SK-N-SH (cell line): ENCODE results near the gene GNB5. TPM values are rescaled to one million over a fixed set of nuclear protein-coding genes. Genes with fewer than 3 reads are reported as not detected.

Experiments used
- CTCF ChIA-PET: fragments of 300-600, 350-600 bp; formaldehyde crosslinking; extraction: SDS; loops from one replicate; lab custom pipeline; 2021; lab: Yijun Ruan, JAX
- POLR2A ChIA-PET: fragments of 350-600 bp; sonication (Branson Sonifier 250); formaldehyde crosslinking; extraction: SDS; loops from one replicate; lab custom pipeline; 2020; ENCODE audit warnings: antibody characterized with exemption, inconsistent platforms; lab: Yijun Ruan, JAX
- DNase-seq: peaks from one replicate; pipeline ENCODE4 v3.0.0; 2012
- H2AFZ ChIP-seq: fragments of 200-600 bp; sonication (generic); 2 replicates; pipeline ENCODE4 v1.8.1; 2016; ENCODE audit warnings: antibody characterized with exemption, mild to moderate bottlenecking, low read depth
- H3F3A ChIP-seq: fragments of 200-600 bp; sonication (generic); replicated peaks from 2 replicates; pipeline ENCODE3; 2016; ENCODE audit warnings: antibody characterized with exemption, mild to moderate bottlenecking; ENCODE audit not compliant: insufficient read depth
- H3K27ac ChIP-seq, 2 experiments: fragments of 200-500 bp in 1 of 2; fragments of 200-600 bp in 1 of 2; sonication (Bioruptor generic) in 1 of 2; sonication (generic), shearing (Covaris generic) in 1 of 2; 2 replicates each; pipeline versions ENCODE4 v1.5.1 to v1.6.1; 2014 to 2016; ENCODE audit warnings: low read depth in 2 of 2, inconsistent platforms in 1 of 2, low read length in 1 of 2, mild to moderate bottlenecking in 1 of 2, mixed read lengths in 1 of 2
- H3K27me3 ChIP-seq: fragments of 200-600 bp; sonication (generic), shearing (Covaris generic); 2 replicates; pipeline ENCODE4 v1.6.1; 2016; ENCODE audit warnings: mixed run types; ENCODE audit not compliant: insufficient read depth
- H3K36me3 ChIP-seq, 2 experiments: fragments of 200-500 bp in 1 of 2; fragments of 200-600 bp in 1 of 2; sonication (Bioruptor generic) in 1 of 2; sonication (generic) in 1 of 2; replicated peaks in 1 of 2; 2 replicates each; pipeline versions ENCODE3 to v1.5.1; 2014 to 2016; ENCODE audit warnings: low read length in 1 of 2, mild to moderate bottlenecking in 1 of 2; ENCODE audit not compliant: insufficient read depth in 2 of 2, control insufficient read depth in 1 of 2
- H3K4me1 ChIP-seq, 2 experiments: fragments of 200-500 bp in 1 of 2; fragments of 200-600 bp in 1 of 2; sonication (Bioruptor generic) in 1 of 2; sonication (generic), shearing (Covaris generic) in 1 of 2; 2 replicates each; pipeline versions ENCODE4 v1.5.1 to v1.6.1; 2014 to 2016; ENCODE audit warnings: low read depth in 1 of 2, low read length in 1 of 2, mixed run types in 1 of 2; ENCODE audit not compliant: insufficient read depth in 2 of 2, control insufficient read depth in 1 of 2
- H3K4me2 ChIP-seq: fragments of 200-600 bp; sonication (generic), shearing (Covaris generic); 2 replicates; pipeline ENCODE4 v1.6.1; 2017; ENCODE audit warnings: mixed run types
- H3K4me3 ChIP-seq, 2 experiments: fragments of 200-500 bp in 1 of 2; fragments of 200-600 bp in 1 of 2; sonication (Bioruptor generic) in 1 of 2; sonication (generic), shearing (Covaris generic) in 1 of 2; 2 replicates each; pipeline versions ENCODE4 v1.5.1 to v1.8.1; 2014 to 2016; ENCODE audit warnings: low read depth in 2 of 2, inconsistent platforms in 1 of 2, low read length in 1 of 2, mild to moderate bottlenecking in 1 of 2, mixed read lengths in 1 of 2, moderate library complexity in 1 of 2
- H3K79me2 ChIP-seq: fragments of 200-600 bp; sonication (generic); 2 replicates; pipeline ENCODE4 v1.8.1; 2017; ENCODE audit warnings: mild to moderate bottlenecking; ENCODE audit not compliant: insufficient read depth
- H3K9ac ChIP-seq: fragments of 200-600 bp; sonication (generic); 2 replicates; pipeline ENCODE4 v1.6.1; 2017; ENCODE audit warnings: mixed run types
- H3K9me2 ChIP-seq: fragments of 200-600 bp; sonication (generic); 2 replicates; pipeline ENCODE4 v1.6.1; 2017; ENCODE audit warnings: mixed run types
- H3K9me3 ChIP-seq: fragments of 200-600 bp; sonication (generic); 2 replicates; pipeline ENCODE4 v1.6.1; 2017; ENCODE audit warnings: mixed run types, mild to moderate bottlenecking, moderate library complexity
- H4K20me1 ChIP-seq: fragments of 200-600 bp; sonication (generic); 2 replicates; pipeline ENCODE4 v1.6.1; 2017; ENCODE audit warnings: mild to moderate bottlenecking, mixed run types; ENCODE audit not compliant: insufficient read depth
- FOXJ3 ChIP-seq: sonication (generic); formaldehyde crosslinking; IDR thresholded peaks from 2 replicates; pipeline ENCODE4 v1.5.1; 2020; ENCODE audit warnings: mild to moderate bottlenecking, missing genetic modification reagents
- GABPA ChIP-seq: IDR thresholded peaks from 2 replicates; pipeline ENCODE4 v1.4.0; 2012; ENCODE audit warnings: low read depth, mild to moderate bottlenecking
- MEF2A ChIP-seq: IDR thresholded peaks from 2 replicates; pipeline ENCODE4 v1.4.0; 2012; ENCODE audit warnings: low read depth, borderline replicate concordance
- MXI1 ChIP-seq: IDR thresholded peaks from 2 replicates; pipeline ENCODE4 v1.6.1; 2012; ENCODE audit warnings: mild to moderate bottlenecking, low read depth, low read length, improper control_type of control experiment
- RCOR1 ChIP-seq: fragments of 150-350 bp; IDR thresholded peaks from 2 replicates; pipeline ENCODE4 v1.6.1; 2017; ENCODE audit warnings: antibody characterized with exemption, low read length
- RFX5 ChIP-seq: IDR thresholded peaks from 2 replicates; pipeline ENCODE4 v1.6.1; 2012; ENCODE audit warnings: mild to moderate bottlenecking, improper control_type of control experiment, low read length
- SIN3A ChIP-seq: IDR thresholded peaks from 2 replicates; pipeline ENCODE4 v1.6.1; 2012; ENCODE audit warnings: low read depth, mild to moderate bottlenecking, low read length, moderate library complexity, borderline replicate concordance
- SMC3 ChIP-seq: IDR thresholded peaks from 2 replicates; pipeline ENCODE4 v1.6.1; 2012; ENCODE audit warnings: low read depth, low read length, improper control_type of control experiment
- TAF1 ChIP-seq: IDR thresholded peaks from 2 replicates; pipeline ENCODE4 v1.6.1; 2012; ENCODE audit warnings: low read depth, mild to moderate bottlenecking, low read length, moderate library complexity, borderline replicate concordance
- WGBS: methylation state at CpG from one replicate; pipeline ENCODE4 v1.1.6; 2017; ENCODE audit warnings: low lambda C conversion rate; 5-methylcytosine and 5-hydroxymethylcytosine counted together
- polyA plus RNA-seq, 3 experiments: library from polyadenylated mRNA; depleted of rRNA; stranded (reverse); fragments of >200 nt; gene quantifications; 2 replicates each; pipeline ENCODE4 v1.2.3, GENCODE V29; 2012
- TF ChIP-seq, protein P1 (sequence below): fragments of 200-600 bp; sonication (generic); IDR thresholded peaks from 2 replicates; pipeline ENCODE4 v1.6.1; 2017; ENCODE audit warnings: antibody characterized with exemption, mild to moderate bottlenecking, moderate library complexity
- TF ChIP-seq, protein P2 (sequence below): IDR thresholded peaks from 2 replicates; pipeline ENCODE4 v1.4.0; 2012; ENCODE audit warnings: low read depth, borderline replicate concordance
- TF ChIP-seq, protein P3 (sequence below): IDR thresholded peaks from 2 replicates; pipeline ENCODE4 v1.4.0; 2012; ENCODE audit warnings: low read depth
- TF ChIP-seq, protein P4 (sequence below): IDR thresholded peaks from 2 replicates; pipeline ENCODE4; 2012
- TF ChIP-seq, protein P5 (sequence below): fragments of 150-350 bp; IDR thresholded peaks from 2 replicates; pipeline ENCODE4 v1.6.1; 2016; ENCODE audit warnings: mild to moderate bottlenecking, low read depth, low read length

GNB5 gene
- polyA plus RNA-seq, 1 of the 3 experiments (the other 2 are of a cell fraction), result 73.7 TPM

DNA sequence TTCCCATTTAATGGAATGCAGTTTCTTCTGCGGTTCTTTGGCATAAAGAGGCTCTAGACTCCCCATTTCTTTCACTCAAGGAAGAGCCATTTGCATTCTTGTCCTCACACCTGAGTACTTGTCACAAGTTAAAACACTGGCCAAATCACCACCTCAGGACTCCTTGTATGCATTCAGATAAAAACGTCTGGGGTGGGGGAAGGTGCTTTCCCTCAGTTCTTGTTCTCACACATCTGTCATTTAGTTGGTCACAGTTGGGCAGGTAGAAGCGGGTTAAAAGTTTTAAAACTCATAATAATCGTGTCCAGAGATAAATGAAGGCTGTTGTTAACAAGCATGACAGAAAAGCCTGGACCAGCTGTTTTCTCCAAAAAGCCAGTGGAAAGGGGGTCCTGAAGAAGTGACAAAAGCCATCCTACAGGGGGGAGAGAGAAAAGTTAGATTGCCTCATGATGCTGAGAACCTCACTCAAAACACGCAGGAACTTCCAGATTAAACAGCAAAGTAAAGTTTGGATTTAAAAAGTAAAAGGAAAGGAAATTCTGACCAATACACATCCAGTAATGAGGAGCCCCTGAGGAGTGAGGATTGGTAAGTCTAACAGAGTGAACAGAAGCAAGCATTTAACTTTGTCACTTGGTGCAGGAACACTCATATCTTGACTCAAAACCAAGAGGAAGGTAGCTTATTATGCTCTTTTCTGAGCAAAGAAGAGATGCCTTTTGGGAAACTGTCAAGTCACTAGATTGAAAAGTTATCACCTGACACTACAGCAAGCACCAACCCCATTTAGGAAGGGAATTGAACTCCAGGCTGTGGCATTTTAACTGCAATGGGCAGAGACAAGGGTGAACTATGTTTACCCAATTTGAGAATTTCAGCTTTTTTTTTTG lies 81.4 kb downstream of the GNB5 start:
- H3K4me2 ChIP-seq, result no peak overlapping the region
- H3K9me2 ChIP-seq, result no peaks in the 10 kb centered on the region
- H3F3A ChIP-seq, result no peaks in the 10 kb centered on the region
- POLR2A ChIA-PET, result no interaction called here
- no peaks in the 10 kb centered on the region; a peak in 1 of 4 replicates for H3K4me1 ChIP-seq
- no peak for DNase-seq
- TF ChIP-seq GABPA (no peak), FOXJ3 (CRISPR knock-in tag) (no peak), RCOR1 (no peak), MEF2A (no peak), MXI1 (no peak), TAF1 (no peak), SMC3 (no peak)
- TF ChIP-seq, protein P1, sequence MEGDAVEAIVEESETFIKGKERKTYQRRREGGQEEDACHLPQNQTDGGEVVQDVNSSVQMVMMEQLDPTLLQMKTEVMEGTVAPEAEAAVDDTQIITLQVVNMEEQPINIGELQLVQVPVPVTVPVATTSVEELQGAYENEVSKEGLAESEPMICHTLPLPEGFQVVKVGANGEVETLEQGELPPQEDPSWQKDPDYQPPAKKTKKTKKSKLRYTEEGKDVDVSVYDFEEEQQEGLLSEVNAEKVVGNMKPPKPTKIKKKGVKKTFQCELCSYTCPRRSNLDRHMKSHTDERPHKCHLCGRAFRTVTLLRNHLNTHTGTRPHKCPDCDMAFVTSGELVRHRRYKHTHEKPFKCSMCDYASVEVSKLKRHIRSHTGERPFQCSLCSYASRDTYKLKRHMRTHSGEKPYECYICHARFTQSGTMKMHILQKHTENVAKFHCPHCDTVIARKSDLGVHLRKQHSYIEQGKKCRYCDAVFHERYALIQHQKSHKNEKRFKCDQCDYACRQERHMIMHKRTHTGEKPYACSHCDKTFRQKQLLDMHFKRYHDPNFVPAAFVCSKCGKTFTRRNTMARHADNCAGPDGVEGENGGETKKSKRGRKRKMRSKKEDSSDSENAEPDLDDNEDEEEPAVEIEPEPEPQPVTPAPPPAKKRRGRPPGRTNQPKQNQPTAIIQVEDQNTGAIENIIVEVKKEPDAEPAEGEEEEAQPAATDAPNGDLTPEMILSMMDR, result no peak
- TF ChIP-seq, protein P2, sequence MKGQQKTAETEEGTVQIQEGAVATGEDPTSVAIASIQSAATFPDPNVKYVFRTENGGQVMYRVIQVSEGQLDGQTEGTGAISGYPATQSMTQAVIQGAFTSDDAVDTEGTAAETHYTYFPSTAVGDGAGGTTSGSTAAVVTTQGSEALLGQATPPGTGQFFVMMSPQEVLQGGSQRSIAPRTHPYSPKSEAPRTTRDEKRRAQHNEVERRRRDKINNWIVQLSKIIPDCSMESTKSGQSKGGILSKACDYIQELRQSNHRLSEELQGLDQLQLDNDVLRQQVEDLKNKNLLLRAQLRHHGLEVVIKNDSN, result no peak
- TF ChIP-seq, all 33 proteins: peak for 0
- Histone ChIP-seq H3K9me3 (no peaks in the 10 kb centered on the region), H3K9ac (no peak overlapping the region), H4K20me1 (no peaks in the 10 kb centered on the region), H3K4me3 (no peak overlapping the region), H3K27ac (no peak overlapping the region), H3K27me3 (no peaks in the 10 kb centered on the region), H3K36me3 (no peaks in the 10 kb centered on the region), H2AFZ (no peak overlapping the region), H3K79me2 (no peaks in the 10 kb centered on the region)
- 82% methylated on average over 5 of the region's 5 CpGs for WGBS
- CTCF ChIA-PET, result no interaction called here

DNA sequence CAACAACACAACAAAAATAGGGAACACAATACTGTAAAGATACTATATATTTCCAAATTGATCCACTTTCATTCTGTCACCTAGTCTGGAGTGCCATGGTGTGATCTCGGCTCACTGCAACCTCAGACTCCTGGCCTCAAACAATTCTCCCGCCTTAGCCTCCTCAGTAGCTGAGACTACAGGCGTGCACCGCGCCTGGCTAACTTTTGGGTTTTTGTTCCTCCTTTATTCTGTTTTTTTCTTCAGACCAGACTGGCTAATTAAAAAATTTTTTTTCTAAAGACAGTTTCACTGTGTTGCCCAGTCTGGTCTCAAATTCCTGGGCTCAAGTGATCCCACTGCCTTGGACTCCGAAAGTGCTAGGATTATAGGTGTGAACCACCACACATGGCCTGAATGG lies 84.0 kb downstream of the GNB5 start:
- Histone ChIP-seq H3K9ac (no peak overlapping the region), H3K79me2 (no peaks in the 10 kb centered on the region), H3K4me3 (no peak overlapping the region), H2AFZ (no peak overlapping the region), H3K9me2 (no peaks in the 10 kb centered on the region), H3K4me1 (peaks cover 0 to 15% of the 10 kb centered on the region in 2 experiments; a peak in 3 of 4 replicates), H3F3A (peaks cover 11% of the 10 kb centered on the region), H3K9me3 (no peaks in the 10 kb centered on the region), H3K27ac (no peak overlapping the region), H3K27me3 (no peaks in the 10 kb centered on the region), H4K20me1 (no peaks in the 10 kb centered on the region), H3K36me3 (no peaks in the 10 kb centered on the region), H3K4me2 (no peak overlapping the region)
- no peak for DNase-seq
- ChIA-PET CTCF (interaction anchor here (0.6 to 1.0 kb wide), 2 partner anchors 51 to 120 kb away, joined by 3 read pairs; no protein-coding TSS in a partner anchor), POLR2A (no interaction called here)
- 97% methylated on average over 6 of the region's 6 CpGs for WGBS
- TF ChIP-seq, protein P2, result no peak
- TF ChIP-seq GABPA (no peak), SIN3A (no peak), FOXJ3 (CRISPR knock-in tag) (no peak), RFX5 (no peak)
- TF ChIP-seq, protein P3, sequence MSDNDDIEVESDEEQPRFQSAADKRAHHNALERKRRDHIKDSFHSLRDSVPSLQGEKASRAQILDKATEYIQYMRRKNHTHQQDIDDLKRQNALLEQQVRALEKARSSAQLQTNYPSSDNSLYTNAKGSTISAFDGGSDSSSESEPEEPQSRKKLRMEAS, result no peak
- TF ChIP-seq, protein P4, sequence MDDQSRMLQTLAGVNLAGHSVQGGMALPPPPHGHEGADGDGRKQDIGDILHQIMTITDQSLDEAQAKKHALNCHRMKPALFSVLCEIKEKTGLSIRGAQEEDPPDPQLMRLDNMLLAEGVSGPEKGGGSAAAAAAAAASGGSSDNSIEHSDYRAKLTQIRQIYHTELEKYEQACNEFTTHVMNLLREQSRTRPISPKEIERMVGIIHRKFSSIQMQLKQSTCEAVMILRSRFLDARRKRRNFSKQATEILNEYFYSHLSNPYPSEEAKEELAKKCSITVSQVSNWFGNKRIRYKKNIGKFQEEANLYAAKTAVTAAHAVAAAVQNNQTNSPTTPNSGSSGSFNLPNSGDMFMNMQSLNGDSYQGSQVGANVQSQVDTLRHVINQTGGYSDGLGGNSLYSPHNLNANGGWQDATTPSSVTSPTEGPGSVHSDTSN, result no peak
- TF ChIP-seq, protein P5, sequence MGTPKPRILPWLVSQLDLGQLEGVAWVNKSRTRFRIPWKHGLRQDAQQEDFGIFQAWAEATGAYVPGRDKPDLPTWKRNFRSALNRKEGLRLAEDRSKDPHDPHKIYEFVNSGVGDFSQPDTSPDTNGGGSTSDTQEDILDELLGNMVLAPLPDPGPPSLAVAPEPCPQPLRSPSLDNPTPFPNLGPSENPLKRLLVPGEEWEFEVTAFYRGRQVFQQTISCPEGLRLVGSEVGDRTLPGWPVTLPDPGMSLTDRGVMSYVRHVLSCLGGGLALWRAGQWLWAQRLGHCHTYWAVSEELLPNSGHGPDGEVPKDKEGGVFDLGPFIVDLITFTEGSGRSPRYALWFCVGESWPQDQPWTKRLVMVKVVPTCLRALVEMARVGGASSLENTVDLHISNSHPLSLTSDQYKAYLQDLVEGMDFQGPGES, result no peak
- TF ChIP-seq, protein P1, result no peak
